AG09309 (cell line): Measurements from ENCODE around the gene RPL10.

Source experiments
- DNase-seq: peaks from one replicate; pipeline ENCODE4 v3.0.0-alpha.2; 2010; ENCODE audit warnings: low read depth
- H3K4me3 ChIP-seq: 2 replicates; pipeline ENCODE4 v1.5.1; 2011; ENCODE audit warnings: mild to moderate bottlenecking, low read depth, low read length, moderate library complexity; ENCODE audit not compliant: control insufficient read depth
- TF ChIP-seq, protein P1 (sequence below): IDR thresholded peaks from 2 replicates; pipeline ENCODE4 v1.5.1; 2011; ENCODE audit warnings: mild to moderate bottlenecking, low read depth, low read length, inconsistent platforms; ENCODE audit not compliant: insufficient read depth, control insufficient read depth; ENCODE audit errors: missing control alignments

Gene RPL10

GRCh38 chrX:154411981-154412340, 13.8 kb downstream of the RPL10 start:
- no peak for DNase-seq
- H3K4me3 ChIP-seq: peak overlapping the region; percentile 54
- TF ChIP-seq, protein P1, sequence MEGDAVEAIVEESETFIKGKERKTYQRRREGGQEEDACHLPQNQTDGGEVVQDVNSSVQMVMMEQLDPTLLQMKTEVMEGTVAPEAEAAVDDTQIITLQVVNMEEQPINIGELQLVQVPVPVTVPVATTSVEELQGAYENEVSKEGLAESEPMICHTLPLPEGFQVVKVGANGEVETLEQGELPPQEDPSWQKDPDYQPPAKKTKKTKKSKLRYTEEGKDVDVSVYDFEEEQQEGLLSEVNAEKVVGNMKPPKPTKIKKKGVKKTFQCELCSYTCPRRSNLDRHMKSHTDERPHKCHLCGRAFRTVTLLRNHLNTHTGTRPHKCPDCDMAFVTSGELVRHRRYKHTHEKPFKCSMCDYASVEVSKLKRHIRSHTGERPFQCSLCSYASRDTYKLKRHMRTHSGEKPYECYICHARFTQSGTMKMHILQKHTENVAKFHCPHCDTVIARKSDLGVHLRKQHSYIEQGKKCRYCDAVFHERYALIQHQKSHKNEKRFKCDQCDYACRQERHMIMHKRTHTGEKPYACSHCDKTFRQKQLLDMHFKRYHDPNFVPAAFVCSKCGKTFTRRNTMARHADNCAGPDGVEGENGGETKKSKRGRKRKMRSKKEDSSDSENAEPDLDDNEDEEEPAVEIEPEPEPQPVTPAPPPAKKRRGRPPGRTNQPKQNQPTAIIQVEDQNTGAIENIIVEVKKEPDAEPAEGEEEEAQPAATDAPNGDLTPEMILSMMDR: no peak

- H3K4me3 ChIP-seq: peak overlapping the region; percentile 54
- no peak for DNase-seq
- TF ChIP-seq, protein P1: no peak
Observed at GRCh38 chrX:154412468-154412867, 14.3 kb downstream of the RPL10 start.

DNA sequence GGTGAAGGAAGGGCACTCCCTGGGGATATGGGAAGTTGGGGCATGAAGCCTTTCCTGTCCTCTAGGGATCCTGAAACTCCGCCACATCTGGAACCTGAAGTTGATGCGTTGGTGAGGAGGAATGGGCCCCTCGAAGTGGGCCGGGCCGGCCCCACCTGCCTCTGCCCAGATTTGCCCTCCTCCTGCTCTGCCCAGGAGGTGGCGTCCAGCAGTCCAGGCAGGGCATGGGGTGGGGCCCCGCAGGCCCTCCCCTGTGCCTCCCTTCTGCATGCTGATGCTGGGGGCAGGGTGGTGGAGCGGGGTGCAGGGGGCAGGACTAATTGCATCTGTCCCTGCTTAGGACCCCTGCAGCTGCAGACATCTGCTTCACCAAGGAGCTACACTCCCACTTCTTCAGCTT, 15.0 kb downstream of the RPL10 start:
- no peak overlapping the region for H3K4me3 ChIP-seq
- TF ChIP-seq, protein P1: no peak
- no peak for DNase-seq

- TF ChIP-seq, protein P1: no peak
- no peak for DNase-seq
- no peak overlapping the region for H3K4me3 ChIP-seq
Observed at GRCh38 chrX:154417157-154417556, 19.0 kb downstream of the RPL10 start.

DNA sequence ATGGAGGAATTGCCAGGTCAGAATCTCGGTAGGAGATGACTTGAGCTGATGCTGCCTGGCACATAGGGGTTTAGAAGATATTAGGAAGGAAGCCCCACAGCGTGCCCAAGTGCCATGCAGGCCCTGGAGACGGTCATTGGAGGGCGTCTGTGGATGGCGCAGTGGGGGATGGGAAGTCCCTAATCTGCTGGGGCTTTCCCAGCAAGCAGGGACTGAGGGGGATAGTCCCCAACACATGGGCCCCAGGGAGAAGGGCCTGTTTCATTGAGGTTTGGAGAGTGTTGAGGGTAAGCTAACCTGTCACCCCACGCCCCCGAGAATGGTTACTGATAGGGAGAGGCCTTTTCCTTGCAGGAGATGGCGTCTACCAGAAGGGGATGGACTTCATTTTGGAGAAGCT, 21.0 kb downstream of the RPL10 start:
- TF ChIP-seq, protein P1: no peak
- no peak for DNase-seq

GRCh38 chrX:154419688-154420401, 21.7 kb downstream of the RPL10 start:
- TF ChIP-seq, protein P1: no peak

More for the DNA sequence above, 21.0 kb downstream of the RPL10 start:
- no peak overlapping the region for H3K4me3 ChIP-seq

More at GRCh38 chrX:154419688-154420401, 21.7 kb downstream of the RPL10 start:
- DNase-seq: no peak
- no peak overlapping the region for H3K4me3 ChIP-seq
